Prostate gland (tissue), 2 donors: ENCODE data around the gene NRCAM. TPM values are rescaled to one million over a fixed set of nuclear protein-coding genes. Genes with fewer than 3 reads are reported as not detected.

Source experiments
- DNase-seq: peaks from one replicate; pipeline ENCODE4 v3.0.0-alpha.2; 2019; ENCODE audit warnings: low spot score
- H3K27ac ChIP-seq, 2 donors: fragments of 200-600 bp; sonication (generic); 2 replicates each; pipeline ENCODE4 v1.5.1; 2017 to 2019
- H3K27me3 ChIP-seq: fragments of 200-600 bp; sonication (generic); replicated peaks from 2 replicates; pipeline ENCODE4 v1.5.1; 2019; ENCODE audit not compliant: insufficient read depth
- H3K36me3 ChIP-seq, 2 donors: fragments of 200-600 bp; sonication (generic); 1 replicate in 1 of 2; 2 replicates in 1 of 2; pipeline versions ENCODE4 v1.5.1 to v1.8.1; 2017 to 2019
- H3K4me1 ChIP-seq: fragments of 200-600 bp; sonication (generic); replicated peaks from 2 replicates; pipeline ENCODE4 v1.5.1; 2019
- H3K4me3 ChIP-seq, 2 donors: fragments of 200-600 bp; sonication (generic); 2 replicates each; pipeline ENCODE4 v1.5.1; 2017 to 2019
- H3K9me3 ChIP-seq: fragments of 200-600 bp; sonication (generic); 2 replicates; pipeline ENCODE4 v1.5.1; 2017
- CTCF ChIP-seq, 4 experiments: fragments of 200-600 bp in 2 of 4; fragments of 450-650 bp in 2 of 4; sonication (generic) in 2 of 4; IDR thresholded peaks; 1 replicate in 3 of 4; 2 replicates in 1 of 4; pipeline ENCODE4 v1.5.1; 2016 to 2019; ENCODE audit warnings: antibody characterized with exemption in 4 of 4, mild to moderate bottlenecking in 2 of 4, moderate library complexity in 2 of 4
- POLR2A ChIP-seq: fragments of 450-650 bp; IDR thresholded peaks from one replicate; pipeline ENCODE4 v1.6.1; 2016; ENCODE audit warnings: antibody characterized with exemption, mild to moderate bottlenecking
- POLR2AphosphoS5 ChIP-seq: sonication (generic); formaldehyde crosslinking; IDR thresholded peaks from one replicate; pipeline ENCODE4 v1.6.1; 2017; ENCODE audit warnings: antibody characterized with exemption
- WGBS: methylation state at CpG from one replicate; pipeline ENCODE4 v1.1.5; 2018; 5-methylcytosine and 5-hydroxymethylcytosine counted together
- intact Hi-C: fragments of 100-400 bp; cut with DNase I; formaldehyde crosslinking; loops from one replicate; pipeline ENCODE4 v1.14.2; 2022
- total RNA-seq, 2 donors: library from RNA; depleted of rRNA; stranded (reverse); fragments of >200 nt; gene quantifications; one replicate each; pipeline ENCODE4 v1.1.0, GENCODE V29; 2016

Gene NRCAM
- total RNA-seq, 2 donors from 2014 or later = 1.1 to 3.1 TPM

- intact Hi-C loops = no loop called here
- Histone ChIP-seq H3K27ac (no peak overlapping the region), H3K27me3 (no peaks in the 10 kb centered on the region), H3K36me3 (no peaks in the 10 kb centered on the region), H3K4me1 (no peaks in the 10 kb centered on the region), H3K4me3 (no peak overlapping the region), H3K9me3 (no peaks in the 10 kb centered on the region)
- 68% methylated on average over 5 of the region's 5 CpGs for WGBS
- DNase-seq = no peak
- no peak for TF ChIP-seq CTCF (IDR thresholded peaks at IDR 0.05)
- TF ChIP-seq POLR2AphosphoS5 = no peak
- TF ChIP-seq POLR2A = no peak
Observed at GRCh38 chr7:108203537-108203936, 252.7 kb downstream of the NRCAM start.

DNA sequence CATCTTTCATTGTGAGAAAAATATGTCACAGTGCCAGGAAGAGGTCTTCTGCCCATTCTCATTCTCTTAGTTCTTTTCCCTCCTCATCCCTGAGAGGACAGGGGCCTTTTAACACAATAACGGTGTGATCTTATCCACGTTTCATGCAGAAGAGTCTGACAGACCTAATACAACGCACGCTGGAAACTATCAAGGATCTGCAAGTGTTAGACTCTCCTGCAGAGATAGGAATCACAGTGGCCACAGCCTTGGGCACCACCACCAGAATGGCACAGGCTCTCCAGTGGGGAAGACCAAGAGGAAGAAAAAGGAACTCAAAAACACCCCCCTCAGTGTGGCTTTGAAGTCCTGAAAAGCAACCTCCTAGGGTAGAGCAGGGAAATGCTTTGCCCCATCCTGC is 253.5 kb downstream of the NRCAM start:
- Histone ChIP-seq H3K27me3 (no peaks in the 10 kb centered on the region), H3K9me3 (no peaks in the 10 kb centered on the region), H3K4me3 (no peak overlapping the region), H3K27ac (no peak overlapping the region), H3K36me3 (no peaks in the 10 kb centered on the region), H3K4me1 (no peaks in the 10 kb centered on the region)
- no peak for DNase-seq
- intact Hi-C loops = no loop called here
- 51% methylated on average over 4 of the region's 4 CpGs for WGBS
- TF ChIP-seq POLR2A = no peak

DNA sequence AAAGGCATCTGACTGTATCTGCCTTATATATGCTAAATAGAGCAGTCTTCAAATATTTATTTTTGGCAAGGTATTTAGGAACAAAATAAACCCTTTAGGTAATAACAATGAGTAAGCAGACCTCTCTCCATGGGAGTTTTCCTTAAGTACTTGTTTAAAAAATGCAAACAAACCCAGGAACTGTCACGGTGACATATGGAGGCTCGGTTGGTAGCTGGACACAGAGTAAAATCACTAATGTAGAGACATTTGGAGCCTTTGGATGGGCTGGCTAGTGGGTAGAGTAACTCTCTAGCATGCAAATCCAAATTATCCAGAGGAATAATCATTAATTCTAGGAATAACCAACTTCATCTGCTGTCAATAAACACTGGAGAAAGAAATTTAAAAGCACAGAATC is 254.5 kb downstream of the NRCAM start:
- H3K27me3 ChIP-seq = no peaks in the 10 kb centered on the region
- no peak overlapping the region for H3K27ac ChIP-seq
- no peaks in the 10 kb centered on the region for H3K4me1 ChIP-seq
- no peak for TF ChIP-seq POLR2AphosphoS5
- no peak for TF ChIP-seq POLR2A
- no peak for TF ChIP-seq CTCF (IDR thresholded peaks at IDR 0.05)
- H3K36me3 ChIP-seq = no peaks in the 10 kb centered on the region
- H3K9me3 ChIP-seq = no peaks in the 10 kb centered on the region
- 43% methylated on average over 2 of the region's 2 CpGs for WGBS
- no peak for DNase-seq
- H3K4me3 ChIP-seq = no peak overlapping the region
- intact Hi-C loops = no loop called here

GRCh38 chr7:108200326-108200725 is 255.9 kb downstream of the NRCAM start:
- Histone ChIP-seq H3K4me3 (no peak overlapping the region), H3K9me3 (no peaks in the 10 kb centered on the region), H3K27ac (no peak overlapping the region), H3K36me3 (no peaks in the 10 kb centered on the region), H3K27me3 (no peaks in the 10 kb centered on the region), H3K4me1 (no peaks in the 10 kb centered on the region)
- intact Hi-C loops = no loop called here
- TF ChIP-seq POLR2AphosphoS5 (no peak), CTCF (IDR thresholded peaks at IDR 0.05) (no peak)
- no peak for DNase-seq
- 88% methylated on average over 1 of the region's 1 CpG for WGBS

- no peaks in the 10 kb centered on the region for H3K9me3 ChIP-seq
- 94% methylated on average over 3 of the region's 3 CpGs for WGBS
- H3K4me3 ChIP-seq = no peak overlapping the region
- H3K4me1 ChIP-seq = no peaks in the 10 kb centered on the region
- no peaks in the 10 kb centered on the region for H3K27me3 ChIP-seq
- no peak for DNase-seq
- no peak overlapping the region for H3K27ac ChIP-seq
- no peaks in the 10 kb centered on the region for H3K36me3 ChIP-seq
- TF ChIP-seq POLR2A = no peak
- no peak for TF ChIP-seq CTCF (IDR thresholded peaks at IDR 0.05)
- TF ChIP-seq POLR2AphosphoS5 = no peak
- intact Hi-C loops = no loop called here
Observed at GRCh38 chr7:108197371-108198091, 258.7 kb downstream of the NRCAM start.
